B cell (primary cell): ENCODE results near the gene MDK. TPM values are rescaled to one million over a fixed set of nuclear protein-coding genes. Genes with fewer than 3 reads are reported as not detected.

Experiments used
- ATAC-seq: fragments of 200-7000 bp; cut with Tn5 transposase; one replicate; pipeline ENCODE4 v1.10.0; 2021; ENCODE audit warnings: low read depth, mild to moderate bottlenecking, moderate number of reproducible peaks, moderate library complexity
- CTCF ChIA-PET: fragments of 350-600 bp; sonication (Branson Sonifier 250); formaldehyde crosslinking; loops from one replicate; lab custom pipeline; 2021; ENCODE audit warnings: antibody characterized with exemption, inconsistent platforms; lab: Charles Lee
- POLR2A ChIA-PET: fragments of 350-600 bp; sonication (Branson Sonifier 250); formaldehyde crosslinking; loops from one replicate; lab custom pipeline; 2021; ENCODE audit warnings: antibody characterized with exemption; lab: Charles Lee
- DNase-seq: peaks from one replicate; pipeline ENCODE4 v3.0.0; 2013
- H2AFZ ChIP-seq: 2 replicates; pipeline ENCODE4 v1.6.1; 2012; ENCODE audit warnings: mild to moderate bottlenecking, low read depth, low read length; ENCODE audit not compliant: insufficient read depth, poor library complexity, severe bottlenecking
- H3K27ac ChIP-seq, 2 donors: 1 replicate in 1 of 2; 2 replicates in 1 of 2; pipeline ENCODE4 v1.5.1; 2012 to 2013; ENCODE audit warnings: low read length in 2 of 2, mild to moderate bottlenecking in 2 of 2, moderate library complexity in 1 of 2
- H3K27me3 ChIP-seq, 4 experiments: fragments of 200-600 bp in 1 of 4; sonication (generic) in 1 of 4; replicated peaks in 1 of 4; 1 replicate in 2 of 4; 2 replicates in 2 of 4; pipeline versions ENCODE4 v1.6.1 to v1.7.0; 2013 to 2016; ENCODE audit warnings: low read length in 3 of 4, mild to moderate bottlenecking in 2 of 4, mixed read lengths in 1 of 4, moderate library complexity in 1 of 4; ENCODE audit not compliant: insufficient read depth in 4 of 4, control insufficient read depth in 3 of 4; ENCODE audit errors: control extremely low read depth in 1 of 4
- H3K36me3 ChIP-seq, 2 experiments: replicated peaks in 1 of 2; 1 replicate in 1 of 2; 2 replicates in 1 of 2; pipeline versions ENCODE4 v1.6.1 to v1.7.1; 2013; ENCODE audit warnings: low read length in 1 of 2; ENCODE audit not compliant: insufficient read depth in 2 of 2, control insufficient read depth in 1 of 2; ENCODE audit errors: control extremely low read depth in 1 of 2, extremely low read depth in 1 of 2
- H3K4me1 ChIP-seq, 2 donors: fragments of 200-600 bp in 1 of 2; sonication (generic) in 1 of 2; 1 replicate in 1 of 2; 2 replicates in 1 of 2; pipeline versions ENCODE4 v1.5.1 to v1.6.1; 2013 to 2017; ENCODE audit warnings: low read length in 2 of 2; ENCODE audit not compliant: control insufficient read depth in 2 of 2, insufficient read depth in 2 of 2
- H3K4me2 ChIP-seq: replicated peaks from 2 replicates; pipeline ENCODE3; 2012; ENCODE audit warnings: mild to moderate bottlenecking, low read depth, low read length; ENCODE audit not compliant: poor library complexity, severe bottlenecking
- H3K4me3 ChIP-seq, 5 experiments: fragments of 200-600 bp in 1 of 5; sonication (generic) in 1 of 5; 1 replicate in 3 of 5; 2 replicates in 2 of 5; pipeline versions ENCODE4 v1.5.1 to v1.7.0; 2011 to 2016; ENCODE audit warnings: low read length in 4 of 5, mild to moderate bottlenecking in 4 of 5, low read depth in 2 of 5, control low read depth in 1 of 5, moderate library complexity in 1 of 5; ENCODE audit not compliant: insufficient read depth in 1 of 5; ENCODE audit errors: control extremely low read depth in 1 of 5, extremely low read depth in 1 of 5
- H3K79me2 ChIP-seq: fragments of 200-600 bp; sonication (generic); one replicate; pipeline ENCODE4 v1.6.0; 2016; ENCODE audit warnings: low read length; ENCODE audit not compliant: control insufficient read depth, insufficient read depth
- H3K9ac ChIP-seq: fragments of 200-600 bp; sonication (generic); 2 replicates; pipeline ENCODE4 v1.6.1; 2017; ENCODE audit warnings: mild to moderate bottlenecking, low read length, moderate library complexity
- H3K9me3 ChIP-seq, 3 donors: one replicate each; pipeline versions ENCODE4 v1.6.1 to v1.7.1; 2013; ENCODE audit warnings: low read length in 2 of 3; ENCODE audit not compliant: control insufficient read depth in 2 of 3, insufficient read depth in 1 of 3; ENCODE audit errors: control extremely low read depth in 1 of 3
- H4K20me1 ChIP-seq: 2 replicates; pipeline ENCODE4 v1.6.0; 2012; ENCODE audit warnings: mild to moderate bottlenecking, low read length; ENCODE audit not compliant: insufficient read depth, control insufficient read depth, poor library complexity, severe bottlenecking
- H3K27ac Mint-ChIP-seq: one replicate; pipeline ENCODE4 v1.8.0; 2021; ENCODE audit warnings: mixed read lengths
- H3K27me3 Mint-ChIP-seq: one replicate; pipeline ENCODE4 v1.8.0; 2021; ENCODE audit warnings: mixed read lengths
- H3K4me1 Mint-ChIP-seq: one replicate; pipeline ENCODE4 v1.8.0; 2021; ENCODE audit warnings: mixed read lengths
- H3K4me3 Mint-ChIP-seq: one replicate; pipeline ENCODE4 v1.8.0; 2021; ENCODE audit warnings: mixed read lengths
- H3K9me3 Mint-ChIP-seq: one replicate; pipeline ENCODE4 v1.8.0; 2022; ENCODE audit warnings: mixed read lengths; ENCODE audit not compliant: insufficient read depth
- EZH2 ChIP-seq: IDR thresholded peaks from 2 replicates; pipeline ENCODE4 v1.6.1; 2012; ENCODE audit warnings: borderline replicate concordance, low read depth, mild to moderate bottlenecking, moderate library complexity, low read length; ENCODE audit not compliant: insufficient read depth, poor library complexity, severe bottlenecking
- WGBS: methylation state at CpG from one replicate; pipeline ENCODE4 v1.1.5; 2013; ENCODE audit warnings: missing lambda C conversion rate; ENCODE audit not compliant: insufficient coverage; 5-methylcytosine and 5-hydroxymethylcytosine counted together
- intact Hi-C: fragments of 100-400 bp; cut with micrococcal nuclease; formaldehyde crosslinking; loops from one replicate; pipeline ENCODE4 v1.10.0; 2022
- polyA plus RNA-seq: library from polyadenylated mRNA; depleted of rRNA; stranded (reverse); fragments of >200 nt; gene quantifications from 2 replicates; pipeline ENCODE4 v1.2.3, GENCODE V29; 2012
- total RNA-seq, 2 donors: library from RNA; stranded (reverse); fragments of 120-200 nt in 1 of 2; gene quantifications; 1 replicate in 1 of 2; 2 replicates in 1 of 2; pipeline versions ENCODE4 v1.2.3 to v1.2.4, GENCODE V29; 2013 to 2022
- TF ChIP-seq, protein P1 (sequence below): fragments of 200-600 bp; IDR thresholded peaks from one replicate; pipeline ENCODE4 v1.8.0; 2022; ENCODE audit warnings: antibody characterized with exemption, mild to moderate bottlenecking

Gene MDK
- total and polyA plus RNA-seq, 2 donors (not counting 1 experiment from before 2014, with no cell fraction given), result 1.5 to 2.6 TPM

DNA sequence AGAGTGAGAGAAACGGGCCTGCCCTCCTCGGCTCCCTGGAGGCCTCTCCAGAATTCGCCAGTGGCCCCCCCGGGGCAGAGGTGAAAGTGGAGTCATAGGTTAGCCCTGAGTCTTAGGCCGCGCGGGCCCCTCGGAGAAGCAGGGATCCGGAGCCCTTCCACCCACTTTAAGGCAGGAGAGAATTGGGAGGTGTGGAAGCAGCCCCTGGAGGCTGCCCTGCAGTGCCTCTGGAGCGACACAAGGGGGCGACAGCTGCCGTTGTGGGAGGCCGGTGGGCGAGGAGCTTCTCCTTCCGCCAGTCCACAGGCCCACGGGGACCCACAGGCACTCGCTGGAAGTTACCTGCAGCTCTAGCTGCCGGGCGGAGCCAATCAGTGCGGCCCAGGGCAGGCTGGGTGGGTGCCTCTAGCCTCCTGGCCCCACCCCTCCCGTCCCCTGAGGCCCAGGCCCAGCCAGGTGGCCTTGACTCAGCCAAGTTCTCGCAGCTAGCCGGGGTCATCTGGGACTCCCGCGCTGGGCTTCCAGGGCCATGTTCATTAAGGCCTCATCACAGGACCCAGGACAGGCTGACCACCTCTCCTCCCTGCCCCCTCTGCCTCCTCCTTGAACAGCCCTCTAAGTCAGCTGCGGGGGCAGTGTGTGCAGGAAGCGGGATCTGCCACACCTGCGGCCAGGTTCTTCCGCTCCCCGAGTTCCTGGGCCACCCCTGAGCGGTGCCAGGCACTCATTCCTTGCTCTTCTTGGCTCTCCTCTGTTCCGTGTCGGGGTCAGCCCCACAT, 29.2 kb upstream of the MDK start:
- Mint-ChIP-seq H3K27ac (peak overlapping the region; percentile 37), H3K27me3 (no peaks in the 10 kb centered on the region), H3K9me3 (no peaks in the 10 kb centered on the region), H3K4me1 (peaks cover 32% of the 10 kb centered on the region), H3K4me3 (no peak overlapping the region)
- H3K27me3 ChIP-seq, result no peaks in the 10 kb centered on the region
- 71% methylated on average over 33 of the region's 33 CpGs for WGBS
- H3K9me3 ChIP-seq, result no peaks in the 10 kb centered on the region
- H3K4me3 ChIP-seq, result no peak overlapping the region
- H2AFZ ChIP-seq, result no peak overlapping the region
- peaks cover 78% of the 10 kb centered on the region for H3K79me2 ChIP-seq
- no peak overlapping the region for H3K27ac ChIP-seq
- DNase-seq, result peak; percentile 43
- no peak for ATAC-seq
- no peak overlapping the region for H3K9ac ChIP-seq
- H3K4me2 ChIP-seq, result no peak overlapping the region
- intact Hi-C loops, result no loop called here
- TF ChIP-seq, protein P1, sequence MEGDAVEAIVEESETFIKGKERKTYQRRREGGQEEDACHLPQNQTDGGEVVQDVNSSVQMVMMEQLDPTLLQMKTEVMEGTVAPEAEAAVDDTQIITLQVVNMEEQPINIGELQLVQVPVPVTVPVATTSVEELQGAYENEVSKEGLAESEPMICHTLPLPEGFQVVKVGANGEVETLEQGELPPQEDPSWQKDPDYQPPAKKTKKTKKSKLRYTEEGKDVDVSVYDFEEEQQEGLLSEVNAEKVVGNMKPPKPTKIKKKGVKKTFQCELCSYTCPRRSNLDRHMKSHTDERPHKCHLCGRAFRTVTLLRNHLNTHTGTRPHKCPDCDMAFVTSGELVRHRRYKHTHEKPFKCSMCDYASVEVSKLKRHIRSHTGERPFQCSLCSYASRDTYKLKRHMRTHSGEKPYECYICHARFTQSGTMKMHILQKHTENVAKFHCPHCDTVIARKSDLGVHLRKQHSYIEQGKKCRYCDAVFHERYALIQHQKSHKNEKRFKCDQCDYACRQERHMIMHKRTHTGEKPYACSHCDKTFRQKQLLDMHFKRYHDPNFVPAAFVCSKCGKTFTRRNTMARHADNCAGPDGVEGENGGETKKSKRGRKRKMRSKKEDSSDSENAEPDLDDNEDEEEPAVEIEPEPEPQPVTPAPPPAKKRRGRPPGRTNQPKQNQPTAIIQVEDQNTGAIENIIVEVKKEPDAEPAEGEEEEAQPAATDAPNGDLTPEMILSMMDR, result peak; percentile 56
- TF ChIP-seq EZH2, result no peak
- peaks cover 14 to 27% of the 10 kb centered on the region in 2 donors for H3K4me1 ChIP-seq
- peaks cover 72% of the 10 kb centered on the region for H4K20me1 ChIP-seq
- H3K36me3 ChIP-seq, result peaks cover 0 to 2% of the 10 kb centered on the region in 2 experiments
- CTCF ChIA-PET, result interaction anchor here (0.8 to 3.7 kb wide), 4 partner anchors 12 to 319 kb away, joined by 3 to 18 read pairs (median 4); no protein-coding TSS in a partner anchor
- POLR2A ChIA-PET, result interaction anchor here (0.6 kb wide), 1 partner anchor 1757 kb away, joined by 7 read pairs; no protein-coding TSS in a partner anchor

GRCh38 chr11:46353698-46354097, 27.8 kb upstream of the MDK start:
- TF ChIP-seq EZH2, result no peak
- TF ChIP-seq, protein P1, result no peak
- H3K4me3 ChIP-seq, result no peak overlapping the region
- 90% methylated on average over 6 of the region's 9 CpGs for WGBS
- ATAC-seq, result no peak
- intact Hi-C loops, result no loop called here
- H3K27ac Mint-ChIP-seq, result no peak overlapping the region
- POLR2A ChIA-PET, result no interaction called here
- H3K9me3 Mint-ChIP-seq, result no peaks in the 10 kb centered on the region
- H3K4me2 ChIP-seq, result no peak overlapping the region
- H3K4me1 Mint-ChIP-seq, result peaks cover 22% of the 10 kb centered on the region
- peaks cover 6 to 17% of the 10 kb centered on the region in 2 donors for H3K4me1 ChIP-seq
- no peaks in the 10 kb centered on the region for H3K27me3 Mint-ChIP-seq
- H3K9ac ChIP-seq, result no peak overlapping the region
- peaks cover 70% of the 10 kb centered on the region for H4K20me1 ChIP-seq
- no peak overlapping the region for H3K27ac ChIP-seq
- peaks cover 0 to 2% of the 10 kb centered on the region in 2 experiments for H3K36me3 ChIP-seq
- DNase-seq, result no peak
- CTCF ChIA-PET, result no interaction called here
- no peak overlapping the region for H3K4me3 Mint-ChIP-seq
- H2AFZ ChIP-seq, result no peak overlapping the region
- peaks cover 73% of the 10 kb centered on the region for H3K79me2 ChIP-seq
- H3K9me3 ChIP-seq, result no peaks in the 10 kb centered on the region
- no peaks in the 10 kb centered on the region for H3K27me3 ChIP-seq
